ENCODE data around the gene PSKH1. TPM values are rescaled to one million over a fixed set of nuclear protein-coding genes. Genes with fewer than 3 reads are reported as not detected.

The PSKH1 gene
- total and polyA plus RNA-seq, 10 of the 15 experiments (the other 5 are each of a cell fraction or from before 2014, with no cell fraction given): 0.63 to 20.4 (median 7.8) TPM

- TF ChIP-seq CEBPZ (IDR thresholded peaks at IDR 0.05; ENCODE audit: low read depth, low read length): no peak
- peak; percentile 66 to 99 for TF ChIP-seq EGR1 (IDR thresholded peaks at IDR 0.05; ENCODE audit: borderline replicate concordance in 1 of 2, low read depth in 2 of 2, low read length in 2 of 2)
- TF ChIP-seq SP1 (IDR thresholded peaks at IDR 0.05; ENCODE audit: low read depth, low read length): peak; percentile 80
- TF ChIP-seq MAX (IDR thresholded peaks at IDR 0.05; ENCODE audit: low read depth, low read length): peak; percentile 78; the same call in 1 of the 2 replicates
- no peak for TF ChIP-seq NFIC (IDR thresholded peaks at IDR 0.05; ENCODE audit: low read depth, low read length)
- TF ChIP-seq MLLT1 (IDR thresholded peaks at IDR 0.05): peak; percentile 36; the same call in 1 of the 2 replicates
- no peak for TF ChIP-seq SKIL (IDR thresholded peaks at IDR 0.05; ENCODE audit: low read depth, poor library complexity, severe bottlenecking)
- peak; percentile 92; the same call in 1 of the 2 replicates for TF ChIP-seq CBX5 (IDR thresholded peaks at IDR 0.05; ENCODE audit: low read depth)
- TF ChIP-seq SMARCA5 (IDR thresholded peaks at IDR 0.05): peak; percentile 85; the same call in 1 of the 2 replicates
- TF ChIP-seq FOXM1 (IDR thresholded peaks at IDR 0.05; ENCODE audit: low read depth, low read length): 0 out of 2 replicates have a peak, but pooled peaks have one; percentile 35
- TF ChIP-seq NFYB (IDR thresholded peaks at IDR 0.05; ENCODE audit: insufficient read depth, low read depth, low read length): no peak
- no peak for TF ChIP-seq KDM1A (IDR thresholded peaks at IDR 0.05; ENCODE audit: borderline replicate concordance)
- no peak for TF ChIP-seq SREBF1 (IDR thresholded peaks at IDR 0.05; ENCODE audit: low read length)
Measured at GRCh38 chr16:67872631-67873434, 20.2 kb upstream of the PSKH1 start, which contains the start of gene EDC4 (continued).
